Measurements from ENCODE around the gene TEX264.

TEX264 gene

DNA sequence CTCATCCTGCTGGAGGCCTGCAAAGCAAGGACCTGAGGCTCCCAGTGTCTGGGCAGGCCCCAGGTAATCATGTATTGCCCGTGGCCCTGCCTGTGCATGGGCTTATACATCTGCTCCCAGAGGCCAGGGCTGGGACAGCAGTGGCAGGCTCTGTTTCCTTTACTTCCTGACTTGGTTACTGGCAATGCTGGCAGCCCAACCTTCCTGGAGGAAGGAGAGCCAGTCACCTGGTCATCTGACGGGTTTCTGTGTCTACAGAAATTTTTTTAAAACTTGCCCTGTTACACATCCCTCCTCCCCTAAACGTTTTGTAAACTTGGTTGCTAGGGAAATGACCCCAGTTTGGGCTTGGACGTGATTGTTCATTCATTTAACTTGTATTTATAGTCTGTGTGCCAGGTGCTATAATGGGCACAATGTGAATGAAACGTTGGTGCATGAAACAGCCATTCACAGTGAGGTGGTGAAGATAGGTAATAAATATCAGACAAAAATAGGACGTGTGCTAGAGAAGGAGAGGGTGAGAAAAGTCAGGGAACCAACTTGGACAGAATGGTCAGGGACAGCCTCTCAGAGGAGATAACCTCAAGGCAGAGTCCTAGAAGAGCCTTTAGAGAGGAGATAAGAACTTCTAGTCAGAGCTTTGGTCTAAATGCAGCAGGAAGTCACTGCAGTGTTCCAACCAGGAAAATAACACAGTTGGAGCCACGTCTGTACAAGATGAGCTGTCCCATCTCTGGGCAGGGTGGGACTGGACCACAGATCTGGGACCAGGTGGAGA, 14.1 kb downstream of the TEX264 start:
- no peak for DNase-seq (ENCODE audit: low read depth)
- no peak overlapping the region for H3K4me3 ChIP-seq (ENCODE audit: control insufficient read depth, low read depth, low read length)
- TF ChIP-seq, protein P1, sequence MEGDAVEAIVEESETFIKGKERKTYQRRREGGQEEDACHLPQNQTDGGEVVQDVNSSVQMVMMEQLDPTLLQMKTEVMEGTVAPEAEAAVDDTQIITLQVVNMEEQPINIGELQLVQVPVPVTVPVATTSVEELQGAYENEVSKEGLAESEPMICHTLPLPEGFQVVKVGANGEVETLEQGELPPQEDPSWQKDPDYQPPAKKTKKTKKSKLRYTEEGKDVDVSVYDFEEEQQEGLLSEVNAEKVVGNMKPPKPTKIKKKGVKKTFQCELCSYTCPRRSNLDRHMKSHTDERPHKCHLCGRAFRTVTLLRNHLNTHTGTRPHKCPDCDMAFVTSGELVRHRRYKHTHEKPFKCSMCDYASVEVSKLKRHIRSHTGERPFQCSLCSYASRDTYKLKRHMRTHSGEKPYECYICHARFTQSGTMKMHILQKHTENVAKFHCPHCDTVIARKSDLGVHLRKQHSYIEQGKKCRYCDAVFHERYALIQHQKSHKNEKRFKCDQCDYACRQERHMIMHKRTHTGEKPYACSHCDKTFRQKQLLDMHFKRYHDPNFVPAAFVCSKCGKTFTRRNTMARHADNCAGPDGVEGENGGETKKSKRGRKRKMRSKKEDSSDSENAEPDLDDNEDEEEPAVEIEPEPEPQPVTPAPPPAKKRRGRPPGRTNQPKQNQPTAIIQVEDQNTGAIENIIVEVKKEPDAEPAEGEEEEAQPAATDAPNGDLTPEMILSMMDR (conservative IDR thresholded peaks at IDR 0.05; ENCODE audit: control insufficient read depth, insufficient read depth, low read depth, low read length), result no peak

DNA sequence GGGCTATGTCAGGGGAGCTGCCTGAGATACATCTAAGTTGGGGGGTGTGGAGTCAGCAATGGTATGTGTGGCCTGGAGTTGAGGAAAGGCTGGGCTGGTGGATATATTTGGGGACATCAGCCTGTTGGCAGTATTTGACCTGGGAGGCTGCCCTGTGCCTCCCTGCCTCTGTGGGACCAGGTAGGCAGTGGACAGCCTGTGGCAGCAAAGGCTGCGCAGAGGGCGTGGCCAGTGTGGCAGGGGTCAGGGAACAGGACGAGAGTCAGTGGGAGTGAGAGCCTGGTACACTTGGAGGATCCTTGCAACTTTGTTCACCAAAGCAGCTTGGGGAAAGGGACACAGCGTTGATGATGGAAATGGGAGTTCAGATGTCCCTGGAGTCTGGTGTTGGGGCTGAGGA, 15.0 kb downstream of the TEX264 start:
- TF ChIP-seq, protein P1 (conservative IDR thresholded peaks at IDR 0.05; ENCODE audit: control insufficient read depth, insufficient read depth, low read depth, low read length), result no peak
- DNase-seq (ENCODE audit: low read depth), result no peak
- H3K4me3 ChIP-seq (ENCODE audit: control insufficient read depth, low read depth, low read length), result no peak overlapping the region

DNA sequence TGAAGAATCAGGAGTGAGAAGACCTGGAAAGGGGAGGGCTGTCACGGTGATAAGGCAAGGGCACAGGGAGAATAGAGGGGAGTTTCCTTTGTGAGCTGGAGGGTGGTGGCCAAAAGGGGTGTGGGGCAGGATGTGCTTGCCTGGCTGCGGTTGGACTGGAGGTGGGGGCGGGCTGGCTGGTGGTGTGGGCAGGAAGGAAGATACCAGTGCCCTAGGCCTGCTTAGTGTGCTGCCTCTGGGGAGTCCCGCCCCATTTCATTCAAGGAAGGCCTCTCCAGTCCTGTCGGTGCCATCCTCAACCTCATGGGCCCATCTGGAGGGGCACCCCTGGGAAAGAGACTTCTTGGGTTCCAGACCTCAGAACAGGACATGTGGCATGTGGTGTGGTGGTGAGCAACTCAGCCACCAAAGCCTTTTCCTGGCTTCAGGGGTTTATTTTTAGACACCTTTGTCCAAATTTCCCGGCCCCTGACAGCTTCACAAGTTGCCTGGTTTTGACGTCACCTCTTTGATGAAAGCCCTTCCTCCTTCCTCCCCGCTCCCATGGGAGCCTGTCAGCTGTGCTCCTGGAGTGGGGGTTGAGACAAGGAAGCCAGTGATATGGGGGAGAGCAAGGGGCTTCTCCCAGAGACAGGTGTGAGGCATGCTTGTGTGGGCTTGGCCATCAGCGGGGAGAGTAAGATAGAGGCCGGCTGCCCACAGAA, 15.6 kb downstream of the TEX264 start:
- TF ChIP-seq, protein P1 (conservative IDR thresholded peaks at IDR 0.05; ENCODE audit: control insufficient read depth, insufficient read depth, low read depth, low read length), result no peak
- no peak overlapping the region for H3K4me3 ChIP-seq (ENCODE audit: control insufficient read depth, low read depth, low read length)
- DNase-seq (ENCODE audit: low read depth), result peak; percentile 23

DNA sequence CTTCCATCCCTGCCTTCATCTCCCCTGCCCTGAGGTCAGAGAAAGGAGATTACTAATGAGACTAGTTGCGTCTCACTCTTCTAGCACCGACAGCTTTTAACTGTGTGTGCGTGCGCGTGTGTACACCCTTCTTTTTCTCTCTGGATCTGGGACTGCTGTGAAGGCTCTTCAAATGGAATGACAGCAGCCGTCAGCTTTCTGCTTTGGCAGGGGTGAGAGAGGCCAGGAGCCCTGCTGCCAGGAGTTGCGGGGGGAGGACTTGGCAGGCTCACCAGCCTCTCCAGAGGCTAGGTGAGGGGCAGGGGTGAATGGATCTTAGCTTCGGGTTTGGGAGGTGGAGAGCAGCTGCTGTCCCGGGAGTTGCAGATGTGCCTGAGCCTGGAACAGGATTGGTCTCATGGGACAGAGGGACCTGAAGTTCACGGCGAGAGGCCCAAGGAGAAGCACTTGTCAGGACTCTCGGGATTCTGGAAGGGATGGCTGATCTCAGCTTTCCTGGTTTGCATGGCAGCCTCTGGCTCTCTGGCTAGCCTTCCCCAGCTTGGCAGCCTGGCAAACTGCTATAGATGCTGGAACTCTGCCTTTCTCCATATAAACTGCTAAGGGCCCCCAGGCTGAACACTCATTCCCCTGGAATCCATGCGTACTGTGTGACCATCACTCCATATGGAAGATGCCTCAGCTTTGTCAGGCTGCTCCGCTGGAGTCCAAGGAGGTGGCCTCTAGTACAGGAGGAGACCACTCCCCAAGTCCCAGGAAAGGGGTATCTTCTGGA, 16.6 kb downstream of the TEX264 start:
- TF ChIP-seq, protein P1 (conservative IDR thresholded peaks at IDR 0.05; ENCODE audit: control insufficient read depth, insufficient read depth, low read depth, low read length), result no peak
- no peak overlapping the region for H3K4me3 ChIP-seq (ENCODE audit: control insufficient read depth, low read depth, low read length)
- DNase-seq (ENCODE audit: low read depth), result no peak

DNA sequence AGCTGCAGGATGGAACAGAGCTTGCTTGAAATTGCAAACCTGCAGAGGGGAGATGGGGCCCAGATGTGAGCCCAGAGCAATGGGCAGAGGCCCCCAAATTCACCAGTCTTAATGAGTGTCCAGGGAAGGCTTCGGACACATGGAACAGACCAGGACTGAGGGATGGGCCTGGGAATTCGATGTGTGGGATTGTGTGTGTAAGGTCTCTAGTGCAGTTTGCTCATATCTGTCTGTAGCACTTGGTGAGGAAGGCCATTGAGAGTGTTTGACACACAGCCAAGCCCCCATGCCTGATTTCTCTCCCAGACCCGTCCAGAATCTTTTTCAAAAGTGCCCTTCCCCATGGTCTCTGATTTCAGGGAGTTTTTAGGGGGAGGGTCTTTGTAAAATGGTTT, 17.2 kb downstream of the TEX264 start:
- DNase-seq (ENCODE audit: low read depth), result no peak
- H3K4me3 ChIP-seq (ENCODE audit: control insufficient read depth, low read depth, low read length), result no peak overlapping the region
- TF ChIP-seq, protein P1 (conservative IDR thresholded peaks at IDR 0.05; ENCODE audit: control insufficient read depth, insufficient read depth, low read depth, low read length), result no peak

DNA sequence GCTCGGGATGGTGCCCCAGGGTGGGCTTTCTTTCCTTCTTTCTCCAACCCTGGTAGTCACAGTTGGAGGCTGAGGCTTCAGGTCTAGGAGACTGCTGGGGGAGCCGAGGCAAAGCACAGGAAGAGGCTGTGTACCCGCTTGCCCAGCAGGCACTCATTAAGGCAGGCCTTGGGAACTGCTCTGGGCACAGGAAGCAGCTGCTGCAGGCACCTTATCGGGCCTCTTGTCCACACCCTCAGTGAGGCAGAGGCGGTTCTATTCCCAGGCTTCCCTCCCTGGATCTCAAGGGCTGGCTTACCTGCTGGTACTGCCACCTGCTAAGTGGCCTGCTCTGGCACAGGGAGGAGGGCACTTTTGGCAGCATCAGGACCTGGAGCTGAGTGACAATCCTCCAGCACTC, 20.0 kb downstream of the TEX264 start:
- no peak for DNase-seq (ENCODE audit: low read depth)
- TF ChIP-seq, protein P1 (conservative IDR thresholded peaks at IDR 0.05; ENCODE audit: control insufficient read depth, insufficient read depth, low read depth, low read length), result no peak

More for the DNA sequence above, 20.0 kb downstream of the TEX264 start:
- H3K4me3 ChIP-seq (ENCODE audit: control insufficient read depth, low read depth, low read length), result no peak overlapping the region
